GM12878 (cell line): ENCODE data around the gene BICRAL. TPM values are rescaled to one million over a fixed set of nuclear protein-coding genes. Genes with fewer than 3 reads are reported as not detected.
A peak's percentile ranks its signal among the peaks of the same experiment; 100 is the strongest.

Source experiments
- ATAC-seq: fragments of 200-7000 bp; cut with Tn5 transposase; 3 replicates; pipeline ENCODE4 v1.9.1; 2020; ENCODE audit warnings: mild to moderate bottlenecking, moderate library complexity
- BruUV-seq: library from RNA; stranded (reverse); fragments of 400-500 nt; replicated peaks from 2 replicates; lab custom pipeline; 2021; lab: Mats Ljungman, UMichigan
- CTCF ChIA-PET: fragments of 300-600 bp; sonication (Branson Sonifier 250); formaldehyde crosslinking; extraction: SDS; loops from one replicate; lab custom pipeline; 2021; ENCODE audit warnings: inconsistent platforms; lab: Yijun Ruan, JAX
- POLR2A ChIA-PET: fragments of 350-600 bp; formaldehyde crosslinking; extraction: SDS; loops from one replicate; lab custom pipeline; 2021; ENCODE audit warnings: inconsistent platforms; lab: Charles Lee
- RAD21 ChIA-PET: fragments of 300-600 bp; sonication (Branson Sonifier 250); formaldehyde crosslinking; loops from one replicate; lab custom pipeline; 2023; ENCODE audit warnings: antibody characterized with exemption; ENCODE audit not compliant: unreplicated experiment; lab: Charles Lee
- SMC1A ChIA-PET: fragments of 300-600 bp; sonication (Branson Sonifier 250); formaldehyde crosslinking; loops from one replicate; lab custom pipeline; 2023; ENCODE audit not compliant: unreplicated experiment, uncharacterized antibody; lab: Charles Lee
- DNase-seq: peaks from one replicate; pipeline ENCODE4 v3.0.0-alpha.2; 2011; ENCODE audit warnings: low read depth, low spot score
- FAIRE-seq: peaks from 3 replicates; lab custom pipeline; 2011; peaks lifted over from hg19 to GRCh38; lab: Jason Lieb, UNC
- H2AFZ ChIP-seq: 2 replicates; pipeline ENCODE4 v1.6.0; 2011; ENCODE audit warnings: low read depth, low read length, control low read depth; ENCODE audit not compliant: control insufficient read depth
- H3K27ac ChIP-seq: 2 replicates; pipeline ENCODE4 v1.5.1; 2011; ENCODE audit warnings: control low read depth; ENCODE audit not compliant: control insufficient read depth, insufficient read depth
- H3K27me3 ChIP-seq, 2 experiments: replicated peaks in 1 of 2; 2 replicates each; pipeline versions ENCODE4 v1.6.0 to v1.6.1; 2011; ENCODE audit warnings: low read length in 1 of 2; ENCODE audit not compliant: control insufficient read depth in 2 of 2, insufficient read depth in 2 of 2
- H3K36me3 ChIP-seq, 2 experiments: 2 replicates each; pipeline ENCODE4 v1.5.1; 2011; ENCODE audit warnings: low read length in 1 of 2; ENCODE audit not compliant: control insufficient read depth in 2 of 2, insufficient read depth in 2 of 2
- H3K4me1 ChIP-seq: 2 replicates; pipeline ENCODE4 v1.6.1; 2011; ENCODE audit warnings: mild to moderate bottlenecking, low read length, moderate library complexity, mixed read lengths; ENCODE audit not compliant: control insufficient read depth, insufficient read depth
- H3K4me2 ChIP-seq: 2 replicates; pipeline ENCODE4 v1.6.0; 2011; ENCODE audit warnings: control low read depth; ENCODE audit not compliant: control insufficient read depth, insufficient read depth
- H3K4me3 ChIP-seq: fragments of 200-600 bp; sonication (generic); 2 replicates; pipeline ENCODE4 v1.5.1; 2016
- H3K79me2 ChIP-seq: 2 replicates; pipeline ENCODE4 v1.6.0; 2011; ENCODE audit warnings: low read length; ENCODE audit not compliant: control insufficient read depth, insufficient read depth
- H3K9ac ChIP-seq: 2 replicates; pipeline ENCODE4 v1.8.0; 2011; ENCODE audit warnings: low read length, control low read depth, mixed read lengths; ENCODE audit not compliant: control insufficient read depth, insufficient read depth
- H3K9me3 ChIP-seq: replicated peaks from 3 replicates; pipeline ENCODE4 v1.5.1; 2011; ENCODE audit warnings: mild to moderate bottlenecking, low read length; ENCODE audit not compliant: control insufficient read depth, insufficient read depth
- H4K20me1 ChIP-seq: 2 replicates; pipeline ENCODE4 v1.6.0; 2011; ENCODE audit not compliant: control insufficient read depth, insufficient read depth
- ATF3 ChIP-seq: IDR thresholded peaks from 2 replicates; pipeline ENCODE4 v1.6.1; 2011; ENCODE audit warnings: low read depth, mild to moderate bottlenecking, low read length, moderate library complexity, borderline replicate concordance; ENCODE audit errors: extremely low read depth
- BCL11A ChIP-seq: IDR thresholded peaks from 2 replicates; pipeline ENCODE4 v1.6.1; 2011; ENCODE audit warnings: low read depth, low read length
- CEBPB ChIP-seq, 2 experiments: fragments of 150-350 bp in 1 of 2; IDR thresholded peaks; 2 replicates each; pipeline ENCODE4 v1.6.1; 2012 to 2014; ENCODE audit warnings: low read depth in 2 of 2, low read length in 2 of 2, borderline replicate concordance in 1 of 2, inconsistent platforms in 1 of 2
- E4F1 ChIP-seq: fragments of 450-650 bp; IDR thresholded peaks from 2 replicates; pipeline ENCODE4 v1.6.1; 2018; ENCODE audit warnings: borderline replicate concordance, mild to moderate bottlenecking; ENCODE audit not compliant: partially characterized antibody
- ETV6 ChIP-seq, 2 experiments: fragments of 450-650 bp in 1 of 2; IDR thresholded peaks in 1 of 2; conservative IDR thresholded peaks in 1 of 2; 2 replicates each; pipeline ENCODE4 v1.6.1; 2014; ENCODE audit warnings: antibody characterized with exemption in 1 of 2, borderline replicate concordance in 1 of 2, low read depth in 1 of 2, mild to moderate bottlenecking in 1 of 2, moderate library complexity in 1 of 2
- FOXM1 ChIP-seq: IDR thresholded peaks from 2 replicates; pipeline ENCODE4 v1.6.1; 2012; ENCODE audit warnings: low read depth, mild to moderate bottlenecking, inconsistent platforms, low read length, moderate library complexity
- IKZF2 ChIP-seq, 2 experiments: fragments of 450-650 bp; IDR thresholded peaks; 2 replicates each; pipeline ENCODE4 v1.6.1; 2017; ENCODE audit warnings: mild to moderate bottlenecking in 2 of 2, moderate library complexity in 2 of 2
- JUND ChIP-seq: IDR thresholded peaks from 2 replicates; pipeline ENCODE4 v1.6.1; 2012; ENCODE audit warnings: low read depth, mild to moderate bottlenecking, low read length, improper control_type of control experiment, moderate library complexity
- MEF2A ChIP-seq: IDR thresholded peaks from 2 replicates; pipeline ENCODE4 v1.6.1; 2011; ENCODE audit warnings: low read depth, mild to moderate bottlenecking, low read length, moderate library complexity; ENCODE audit not compliant: insufficient read depth
- MTA2 ChIP-seq: fragments of 450-650 bp; IDR thresholded peaks from 2 replicates; pipeline ENCODE4 v1.6.1; 2016; ENCODE audit warnings: low read depth, mild to moderate bottlenecking, moderate library complexity
- MYB ChIP-seq: fragments of 150-350 bp; IDR thresholded peaks from 2 replicates; pipeline ENCODE4 v1.6.1; 2014; ENCODE audit warnings: mild to moderate bottlenecking, low read depth, low read length, borderline replicate concordance
- PML ChIP-seq: IDR thresholded peaks from 2 replicates; pipeline ENCODE4 v1.6.1; 2012; ENCODE audit warnings: low read length, inconsistent platforms
- RUNX3 ChIP-seq: IDR thresholded peaks from 2 replicates; pipeline ENCODE4 v1.6.1; 2012; ENCODE audit warnings: low read length, inconsistent platforms
- TCF12 ChIP-seq: IDR thresholded peaks from 2 replicates; pipeline ENCODE4 v1.6.1; 2011; ENCODE audit warnings: low read depth, mild to moderate bottlenecking, low read length
- ZNF207 ChIP-seq: fragments of 450-650 bp; IDR thresholded peaks from 2 replicates; pipeline ENCODE4 v1.6.1; 2014; ENCODE audit warnings: antibody characterized with exemption, mild to moderate bottlenecking, borderline replicate concordance
- ZNF217 ChIP-seq: fragments of 450-650 bp; IDR thresholded peaks from 2 replicates; pipeline ENCODE4 v1.6.1; 2017; ENCODE audit warnings: antibody characterized with exemption, mild to moderate bottlenecking
- WGBS: methylation state at CpG from one replicate; pipeline ENCODE4 v1.1.6; 2016; ENCODE audit warnings: low lambda C conversion rate; ENCODE audit not compliant: insufficient replicate concordance, insufficient coverage; ENCODE audit errors: missing lambda C conversion rate; 5-methylcytosine and 5-hydroxymethylcytosine counted together
- in situ Hi-C: fragments of 300-500 bp; cut with MboI; formaldehyde crosslinking; loops from 9 replicates; pipeline ENCODE4 v1.14.3; 2018; ENCODE audit warnings: mixed read lengths
- intact Hi-C: fragments of 100-400 bp; cut with micrococcal nuclease; formaldehyde crosslinking; loops from one replicate; pipeline ENCODE4 v1.14.2; 2022; ENCODE audit not compliant: unreplicated experiment
- polyA plus RNA-seq, 11 experiments: library from polyadenylated mRNA; depleted of rRNA in 4 of 11; unstranded in 6 of 11; stranded (reverse) in 5 of 11; fragments of >200 nt; fragmentation: Nextera tagmentation in 4 of 11; fragmentation: Illumina TruSeq in 1 of 11; extraction: Ambion mirVana in 4 of 11; extraction: Trizol in 1 of 11; gene quantifications; 1 replicate in 1 of 11; 2 replicates in 10 of 11; pipeline versions ENCODE4 v1.2.1 to v1.2.3, GENCODE V29; 2011 to 2016; ENCODE audit warnings: inconsistent platforms in 2 of 11, missing spikeins in 2 of 11, low read depth in 1 of 11
- total RNA-seq, 4 experiments: library from RNA; depleted of rRNA in 3 of 4; stranded (reverse); fragments of >200 nt in 3 of 4; fragmentation: Illumina TruSeq in 1 of 4; extraction: Trizol in 1 of 4; gene quantifications; 2 replicates each; pipeline versions ENCODE4 v1.2.1 to v1.2.3, GENCODE V29; 2013 to 2021

The BICRAL gene
- total and polyA plus RNA-seq, 10 of the 15 experiments (the other 5 are each of a cell fraction or from before 2014, with no cell fraction given), result 1.9 to 16.6 (median 8.5) TPM

- intact Hi-C loops, result loop anchor here (10.0 kb wide), 1 partner anchor 388 kb away; the partner anchor contains the start of gene SRF
These were observed 4.7 kb downstream of the BICRAL start for GRCh38 chr6:42786525-42786985.

More at GRCh38 chr6:42786525-42786985, 4.7 kb downstream of the BICRAL start:
- FAIRE-seq (no peak), ATAC-seq (no peak), DNase-seq (no peak)
- Histone ChIP-seq H3K4me3 (peak overlapping the region; percentile 29; the same call in 1 of the 2 replicates), H3K4me2 (0 out of 2 replicates have a peak overlapping the region, but pooled peaks have one; percentile 47), H3K27me3 (no peaks in the 10 kb centered on the region), H3K9ac (no peak overlapping the region), H3K79me2 (peaks cover 89% of the 10 kb centered on the region), H3K4me1 (peaks cover 27% of the 10 kb centered on the region), H3K27ac (no peak overlapping the region; the same call in 1 of the 2 replicates), H4K20me1 (no peaks in the 10 kb centered on the region), H3K9me3 (no peaks in the 10 kb centered on the region), H2AFZ (no peak overlapping the region), H3K36me3 (peaks cover 0 to 1% of the 10 kb centered on the region in 2 experiments; a peak in 2 of 4 replicates)
- no TSS peak for BruUV-seq
- ChIA-PET POLR2A (interaction anchor here (1.1 to 4.7 kb wide), 3 partner anchors 11 to 39 kb away, joined by 5 to 43 read pairs (median 28); partner anchors contain the start of gene TBCC), RAD21 (interaction anchor here (1.0 to 2.9 kb wide), 4 partner anchors 11 to 61 kb away, joined by 3 to 14 read pairs (median 6); partner anchors contain the start of gene TBCC), SMC1A (interaction anchor here (0.6 to 7.7 kb wide), 4 partner anchors 14 to 42 kb away, joined by 3 to 62 read pairs (median 6); no protein-coding TSS in a partner anchor), CTCF (interaction anchor here (1.2 kb wide), 1 partner anchor 16 kb away, joined by 3 read pairs; no protein-coding TSS in a partner anchor)
- TF ChIP-seq E4F1 (no peak), CEBPB (IDR thresholded peaks at IDR 0.05; ENCODE audit: borderline replicate concordance in 1 of 2, low read depth in 2 of 2, low read length in 2 of 2) (no peak), ZNF217 (no peak), IKZF2 (IDR thresholded peaks at IDR 0.05) (no peak), TCF12 (no peak), ZNF207 (no peak), MEF2A (no peak), BCL11A (no peak), ATF3 (no peak), PML (no peak), MTA2 (no peak), FOXM1 (no peak), MYB (no peak), ETV6 (conservative IDR thresholded peaks at IDR 0.05 in 1 of 2, IDR thresholded peaks at IDR 0.05 in 1 of 2; ENCODE audit: borderline replicate concordance in 1 of 2, low read depth in 1 of 2) (no peak), JUND (no peak), RUNX3 (no peak)
- in situ Hi-C loops, result no loop called here
- WGBS, result 96% methylated on average over 3 of the region's 3 CpGs
